Measurements from ENCODE around the gene BTBD10. TPM values are rescaled to one million over a fixed set of nuclear protein-coding genes. Genes with fewer than 3 reads are reported as not detected.

BTBD10 gene
- total and polyA plus RNA-seq, 2 of the 13 experiments (the other 11 are each of a cell fraction or from before 2014, with no cell fraction given), result 9.8 to 26.6 TPM

- Histone ChIP-seq H3K27me3 (ENCODE audit: control insufficient read depth in 1 of 2, insufficient read depth in 2 of 2, low read length in 2 of 2) (no peaks in the 10 kb centered on the region), H3K27ac (ENCODE audit: extremely low read length, insufficient read depth, low read length) (no peak overlapping the region), H3K4me2 (ENCODE audit: low read depth, low read length) (no peak overlapping the region), H4K20me1 (ENCODE audit: insufficient read depth, low read length) (no peaks in the 10 kb centered on the region), H3K9me3 (ENCODE audit: low read length) (no peaks in the 10 kb centered on the region), H3K4me1 (ENCODE audit: insufficient read depth, low read length) (peaks cover 7% of the 10 kb centered on the region; the same call in 1 of the 2 replicates), H2AFZ (ENCODE audit: low read length) (no peak overlapping the region), H3K36me3 (replicated peaks in 1 of 2; ENCODE audit: control insufficient read depth in 1 of 2, insufficient read depth in 2 of 2, low read length in 2 of 2) (peaks cover 6 to 9% of the 10 kb centered on the region in 2 experiments; a peak in 4 of 5 replicates), H3K4me3 (replicated peaks in 1 of 3; ENCODE audit: insufficient read depth in 1 of 3, low read depth in 2 of 3, low read length in 3 of 3) (no peak overlapping the region), H3K79me2 (ENCODE audit: insufficient read depth, low read length) (no peaks in the 10 kb centered on the region), H3K9ac (ENCODE audit: insufficient read depth, low read depth, low read length) (no peak overlapping the region)
- CTCF ChIA-PET (ENCODE audit: low intra/inter-chr PET ratio, low total read pairs), result no interaction called here
- no peak for TF ChIP-seq ZFP62 (CRISPR knock-in tag; IDR thresholded peaks at IDR 0.05)
- TF ChIP-seq NR1H2 (CRISPR knock-in tag; IDR thresholded peaks at IDR 0.05; ENCODE audit: borderline replicate concordance, low read depth), result no peak
- no peak for TF ChIP-seq IRX3 (CRISPR knock-in tag; IDR thresholded peaks at IDR 0.05; ENCODE audit: borderline replicate concordance, low read depth)
- no peak for TF ChIP-seq DZIP1 (CRISPR knock-in tag; IDR thresholded peaks at IDR 0.05)
- TF ChIP-seq KDM5B (CRISPR knock-in tag; IDR thresholded peaks at IDR 0.05; ENCODE audit: borderline replicate concordance), result no peak
- no peak for TF ChIP-seq CCAR2 (optimal IDR thresholded peaks at IDR 0.05; ENCODE audit: low read depth, low read length)
- no peak for TF ChIP-seq CC2D1A (CRISPR knock-in tag; IDR thresholded peaks at IDR 0.05)
- TF ChIP-seq ZNF253 (CRISPR knock-in tag; IDR thresholded peaks at IDR 0.05; ENCODE audit: borderline replicate concordance), result no peak
- TF ChIP-seq, protein P1, sequence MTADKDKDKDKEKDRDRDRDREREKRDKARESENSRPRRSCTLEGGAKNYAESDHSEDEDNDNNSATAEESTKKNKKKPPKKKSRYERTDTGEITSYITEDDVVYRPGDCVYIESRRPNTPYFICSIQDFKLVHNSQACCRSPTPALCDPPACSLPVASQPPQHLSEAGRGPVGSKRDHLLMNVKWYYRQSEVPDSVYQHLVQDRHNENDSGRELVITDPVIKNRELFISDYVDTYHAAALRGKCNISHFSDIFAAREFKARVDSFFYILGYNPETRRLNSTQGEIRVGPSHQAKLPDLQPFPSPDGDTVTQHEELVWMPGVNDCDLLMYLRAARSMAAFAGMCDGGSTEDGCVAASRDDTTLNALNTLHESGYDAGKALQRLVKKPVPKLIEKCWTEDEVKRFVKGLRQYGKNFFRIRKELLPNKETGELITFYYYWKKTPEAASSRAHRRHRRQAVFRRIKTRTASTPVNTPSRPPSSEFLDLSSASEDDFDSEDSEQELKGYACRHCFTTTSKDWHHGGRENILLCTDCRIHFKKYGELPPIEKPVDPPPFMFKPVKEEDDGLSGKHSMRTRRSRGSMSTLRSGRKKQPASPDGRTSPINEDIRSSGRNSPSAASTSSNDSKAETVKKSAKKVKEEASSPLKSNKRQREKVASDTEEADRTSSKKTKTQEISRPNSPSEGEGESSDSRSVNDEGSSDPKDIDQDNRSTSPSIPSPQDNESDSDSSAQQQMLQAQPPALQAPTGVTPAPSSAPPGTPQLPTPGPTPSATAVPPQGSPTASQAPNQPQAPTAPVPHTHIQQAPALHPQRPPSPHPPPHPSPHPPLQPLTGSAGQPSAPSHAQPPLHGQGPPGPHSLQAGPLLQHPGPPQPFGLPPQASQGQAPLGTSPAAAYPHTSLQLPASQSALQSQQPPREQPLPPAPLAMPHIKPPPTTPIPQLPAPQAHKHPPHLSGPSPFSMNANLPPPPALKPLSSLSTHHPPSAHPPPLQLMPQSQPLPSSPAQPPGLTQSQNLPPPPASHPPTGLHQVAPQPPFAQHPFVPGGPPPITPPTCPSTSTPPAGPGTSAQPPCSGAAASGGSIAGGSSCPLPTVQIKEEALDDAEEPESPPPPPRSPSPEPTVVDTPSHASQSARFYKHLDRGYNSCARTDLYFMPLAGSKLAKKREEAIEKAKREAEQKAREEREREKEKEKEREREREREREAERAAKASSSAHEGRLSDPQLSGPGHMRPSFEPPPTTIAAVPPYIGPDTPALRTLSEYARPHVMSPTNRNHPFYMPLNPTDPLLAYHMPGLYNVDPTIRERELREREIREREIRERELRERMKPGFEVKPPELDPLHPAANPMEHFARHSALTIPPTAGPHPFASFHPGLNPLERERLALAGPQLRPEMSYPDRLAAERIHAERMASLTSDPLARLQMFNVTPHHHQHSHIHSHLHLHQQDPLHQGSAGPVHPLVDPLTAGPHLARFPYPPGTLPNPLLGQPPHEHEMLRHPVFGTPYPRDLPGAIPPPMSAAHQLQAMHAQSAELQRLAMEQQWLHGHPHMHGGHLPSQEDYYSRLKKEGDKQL (CRISPR knock-in tag; IDR thresholded peaks at IDR 0.05; ENCODE audit: low read depth), result no peak
- TF ChIP-seq ZNF446 (CRISPR knock-in tag; IDR thresholded peaks at IDR 0.05), result no peak
- TF ChIP-seq ZNF282 (IDR thresholded peaks at IDR 0.05; ENCODE audit: partially characterized antibody), result no peak
- no peak for TF ChIP-seq HOXA3 (CRISPR knock-in tag; IDR thresholded peaks at IDR 0.05)
- no peak for TF ChIP-seq NFE2L2 (IDR thresholded peaks at IDR 0.05; ENCODE audit: low read length)
- TF ChIP-seq MYC (CRISPR knock-in tag; IDR thresholded peaks at IDR 0.05; ENCODE audit: borderline replicate concordance), result no peak
- TF ChIP-seq ZNF3 (CRISPR knock-in tag; IDR thresholded peaks at IDR 0.05), result no peak
- TF ChIP-seq E2F5 (CRISPR knock-in tag; conservative IDR thresholded peaks at IDR 0.05), result no peak
- TF ChIP-seq ZNF235 (CRISPR knock-in tag; IDR thresholded peaks at IDR 0.05; ENCODE audit: borderline replicate concordance), result no peak
- intact Hi-C loops (cut with micrococcal nuclease; ENCODE audit: unreplicated experiment), result no loop called here
- ATAC-seq, result no peak
- 94% methylated on average over 1 of the region's 1 CpG for WGBS (ENCODE audit: low lambda C conversion rate)
- no peak for FAIRE-seq
- no peak for DNase-seq (ENCODE audit: low spot score)
- in situ Hi-C loops (cut with HindIII; ENCODE audit: extremely low pct_ligation_motif_present, low pct_unique_long_range_greater_than_20kb), result no loop called here
- BruUV-seq (replicated peaks), result no TSS peak
- POLR2A ChIA-PET, result no interaction called here
Measured at GRCh38 chr11:13391217-13391616, 71.8 kb downstream of the BTBD10 start.

Data from HepG2 (cell line).